Urothelium cell line (cell line): ENCODE data around the gene CDRT4.

Experiments
- DNase-seq: peaks from one replicate; pipeline ENCODE4 v3.0.0; 2011; ENCODE audit warnings: low spot score, mixed read lengths
- FAIRE-seq: peaks from 2 replicates; lab custom pipeline; 2011; peaks lifted over from hg19 to GRCh38; lab: Jason Lieb, UNC

CDRT4 gene

GRCh38 chr17:15436473-15437302, 30.7 kb downstream of the CDRT4 start:
- FAIRE-seq, result no peak
- no peak for DNase-seq

- FAIRE-seq (no peak), DNase-seq (no peak)
Observed at GRCh38 chr17:15434956-15435355, 32.5 kb downstream of the CDRT4 start.

GRCh38 chr17:15432807-15433611, 34.4 kb downstream of the CDRT4 start:
- DNase-seq (no peak), FAIRE-seq (no peak)

- DNase-seq (no peak), FAIRE-seq (no peak)
Observed at GRCh38 chr17:15431766-15432165, 35.7 kb downstream of the CDRT4 start.

- FAIRE-seq, result no peak
- no peak for DNase-seq
Observed at GRCh38 chr17:15431196-15431595, 36.2 kb downstream of the CDRT4 start.

- FAIRE-seq (no peak), DNase-seq (no peak)
Observed at GRCh38 chr17:15424521-15424920, 42.9 kb downstream of the CDRT4 start.

- DNase-seq, result no peak
- no peak for FAIRE-seq
Observed at GRCh38 chr17:15422392-15422965, 44.9 kb downstream of the CDRT4 start.

- FAIRE-seq (no peak), DNase-seq (no peak)
Observed at GRCh38 chr17:15418781-15419180, 48.6 kb downstream of the CDRT4 start.

GRCh38 chr17:15414532-15415306, 52.7 kb downstream of the CDRT4 start:
- FAIRE-seq, result no peak

GRCh38 chr17:15413101-15413771, 54.2 kb downstream of the CDRT4 start:
- FAIRE-seq (no peak), DNase-seq (no peak)

More at GRCh38 chr17:15414532-15415306, 52.7 kb downstream of the CDRT4 start:
- no peak for DNase-seq

GRCh38 chr17:15412606-15413005, 54.8 kb downstream of the CDRT4 start:
- DNase-seq (no peak), FAIRE-seq (no peak)

- FAIRE-seq, result no peak
- DNase-seq, result no peak
Observed at GRCh38 chr17:15411384-15412198, 55.8 kb downstream of the CDRT4 start.

GRCh38 chr17:15409721-15410250, 57.6 kb downstream of the CDRT4 start:
- FAIRE-seq, result peak; percentile 42
- DNase-seq, result peak; percentile 63

- FAIRE-seq (no peak), DNase-seq (no peak)
Observed at GRCh38 chr17:15408803-15409202, 58.6 kb downstream of the CDRT4 start.

GRCh38 chr17:15406081-15406480, 61.3 kb downstream of the CDRT4 start:
- peak; percentile 42 for DNase-seq
- no peak for FAIRE-seq

GRCh38 chr17:15405058-15405415, 62.4 kb downstream of the CDRT4 start:
- DNase-seq (no peak), FAIRE-seq (no peak)

- no peak for DNase-seq
- FAIRE-seq, result no peak
Observed at GRCh38 chr17:15404106-15405057, 63.0 kb downstream of the CDRT4 start.

GRCh38 chr17:15403276-15403939, 64.0 kb downstream of the CDRT4 start:
- FAIRE-seq (no peak), DNase-seq (no peak)
